NCI-H2196 treated with DMSO at 0.1 percent for 48 hours (cell line): ENCODE measurements around the gene TBCD.

Experiments used
- DNase-seq: peaks from one replicate; lab custom pipeline; 2025; ENCODE audit not compliant: unreplicated experiment; lab: John Stamatoyannopoulos, UW

The TBCD gene

DNA sequence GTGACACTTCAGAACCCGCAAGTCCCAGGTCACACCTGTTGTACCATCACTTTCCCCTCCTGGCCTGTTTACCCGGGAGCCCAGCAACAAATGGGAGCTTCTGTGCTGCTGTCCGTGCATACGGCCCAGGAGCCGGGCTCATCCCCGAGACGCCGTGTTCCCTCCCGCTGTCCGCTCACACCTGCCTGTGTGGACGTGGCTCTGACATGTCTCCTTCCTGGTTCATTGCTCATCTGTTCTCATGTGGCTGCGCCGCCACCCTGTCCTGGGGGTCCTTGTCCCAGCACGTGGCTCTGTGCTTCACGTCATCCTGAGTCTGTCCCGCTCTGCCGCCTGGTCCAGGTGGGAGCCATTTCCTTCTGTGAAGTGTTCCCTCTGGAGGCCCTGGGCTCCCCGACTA, 37.9 kb downstream of the TBCD start:
- DNase-seq: no peak

DNA sequence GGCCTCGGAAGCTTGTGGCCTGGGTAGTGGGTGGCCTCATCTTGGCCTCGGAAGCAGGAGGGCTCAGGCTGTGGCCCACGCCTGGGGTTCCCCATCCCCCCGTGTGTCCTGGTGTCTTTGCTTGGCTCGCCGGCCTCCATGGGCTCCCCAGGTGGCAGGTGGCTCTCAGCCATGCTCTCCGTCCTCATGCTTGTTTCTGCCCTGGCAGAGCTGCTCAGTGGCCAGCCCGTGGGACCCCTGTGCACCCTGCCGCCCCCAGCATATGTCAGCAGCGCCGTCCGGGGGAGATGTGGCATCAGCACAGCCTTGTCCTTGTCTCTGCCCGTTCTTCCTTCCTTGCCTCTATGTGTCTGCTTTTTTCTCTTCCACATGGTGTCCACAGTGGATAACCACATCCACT, 38.5 kb downstream of the TBCD start:
- no peak for DNase-seq

DNA sequence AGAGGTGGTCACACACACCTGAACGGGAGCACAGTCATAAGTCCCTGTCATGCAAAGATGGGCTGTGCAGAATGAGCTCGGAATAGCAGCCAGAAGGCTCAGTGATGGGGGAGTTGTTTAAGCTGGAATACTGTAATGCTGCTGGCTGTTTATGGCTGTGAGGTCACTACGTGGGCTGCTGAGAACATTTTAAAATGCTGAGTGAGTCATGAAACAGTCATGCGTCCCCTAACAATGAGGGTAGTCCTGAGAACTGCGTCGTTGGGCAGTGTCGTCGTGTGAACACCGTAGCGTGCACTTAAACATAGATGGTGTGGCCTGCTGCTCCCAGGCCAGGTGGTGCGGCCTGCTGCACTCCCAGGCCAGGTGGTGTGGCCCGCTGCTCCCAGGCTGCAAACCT, 39.7 kb downstream of the TBCD start:
- DNase-seq: no peak

DNA sequence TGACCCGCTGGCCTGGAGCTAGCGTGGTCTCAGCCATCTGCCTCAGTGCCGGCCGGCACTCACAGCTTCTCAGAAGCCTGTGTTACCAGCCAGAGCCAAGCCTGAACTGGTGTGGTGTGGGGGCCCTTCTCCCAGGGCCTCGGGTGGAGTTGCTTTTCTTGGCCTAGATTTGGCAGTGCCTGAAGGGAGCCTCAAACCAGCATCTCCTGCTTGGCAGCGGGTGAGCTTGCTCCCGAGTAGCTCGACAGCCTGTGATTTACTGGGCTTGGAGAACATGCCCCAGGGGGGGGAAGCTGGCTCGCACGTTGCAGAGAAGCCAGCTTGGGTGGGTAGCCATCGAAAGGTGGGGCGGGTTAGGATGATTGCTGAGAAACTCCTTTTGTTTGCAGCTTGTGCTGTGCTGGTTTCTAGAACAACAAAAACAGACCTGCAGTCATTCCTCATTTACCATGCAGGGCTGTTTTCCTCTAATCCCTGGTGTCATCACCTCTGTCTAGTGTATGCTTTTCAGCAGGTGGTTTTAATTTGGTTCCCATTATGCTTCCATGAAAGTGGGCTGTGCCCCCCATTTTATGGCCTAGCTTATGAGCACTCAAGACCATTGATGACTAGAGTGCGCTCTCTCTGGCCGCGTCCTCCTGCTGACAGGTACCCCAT, 42.2 kb downstream of the TBCD start:
- DNase-seq: no peak

DNA sequence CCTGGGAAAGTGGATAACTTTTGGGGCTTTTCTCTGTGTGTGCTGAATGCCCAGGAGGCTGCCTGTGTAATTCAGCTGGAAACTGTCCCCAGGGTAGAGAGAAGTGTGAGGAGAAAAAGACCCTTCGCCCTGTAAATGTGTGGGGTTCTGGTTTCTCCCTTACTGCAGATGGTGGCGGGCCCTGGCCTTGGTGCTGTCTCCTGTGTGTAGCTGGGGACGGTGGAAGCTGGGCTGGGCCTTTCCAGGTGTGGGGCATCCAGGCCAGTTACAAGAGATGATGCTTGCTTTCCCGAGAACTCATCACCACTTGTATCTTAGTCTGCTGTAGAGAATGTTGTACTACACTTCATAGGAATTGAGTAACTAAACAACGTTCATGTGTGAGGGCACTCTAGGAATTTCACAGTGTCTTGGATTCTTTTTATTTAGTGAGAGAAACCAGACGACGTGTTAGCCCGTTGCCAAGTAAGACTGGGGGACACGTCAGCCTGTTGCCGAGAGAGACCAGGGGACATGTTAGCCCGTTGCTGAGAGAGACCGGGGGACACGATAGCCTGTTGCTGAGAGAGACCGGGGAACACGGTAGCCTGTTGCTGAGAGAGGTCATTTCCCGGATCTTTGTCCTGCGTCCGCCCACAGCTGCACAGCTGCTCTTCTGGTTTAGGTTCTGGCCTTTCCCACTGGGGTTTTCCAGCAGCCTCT, 43.1 kb downstream of the TBCD start:
- no peak for DNase-seq

DNA sequence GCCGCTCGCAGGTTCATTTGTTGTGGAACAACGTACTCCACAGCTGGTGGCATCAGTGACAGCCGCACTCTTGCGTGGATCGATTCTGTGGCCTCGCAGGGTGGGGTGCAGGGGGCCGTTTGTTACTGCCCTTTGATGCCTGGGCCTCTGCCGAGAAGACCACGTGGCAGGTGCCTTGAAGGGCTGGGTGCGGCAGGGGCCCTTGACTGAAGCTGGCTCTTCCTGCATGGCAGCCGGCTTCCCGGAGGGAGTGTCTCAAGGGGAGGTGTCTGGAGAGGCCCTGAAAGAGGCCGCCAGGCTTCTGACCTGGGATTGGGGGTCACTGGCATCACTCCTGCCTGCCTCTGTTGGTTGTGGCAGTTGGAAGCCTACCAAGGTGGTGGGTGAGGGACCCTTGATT, 43.8 kb downstream of the TBCD start:
- no peak for DNase-seq

DNA sequence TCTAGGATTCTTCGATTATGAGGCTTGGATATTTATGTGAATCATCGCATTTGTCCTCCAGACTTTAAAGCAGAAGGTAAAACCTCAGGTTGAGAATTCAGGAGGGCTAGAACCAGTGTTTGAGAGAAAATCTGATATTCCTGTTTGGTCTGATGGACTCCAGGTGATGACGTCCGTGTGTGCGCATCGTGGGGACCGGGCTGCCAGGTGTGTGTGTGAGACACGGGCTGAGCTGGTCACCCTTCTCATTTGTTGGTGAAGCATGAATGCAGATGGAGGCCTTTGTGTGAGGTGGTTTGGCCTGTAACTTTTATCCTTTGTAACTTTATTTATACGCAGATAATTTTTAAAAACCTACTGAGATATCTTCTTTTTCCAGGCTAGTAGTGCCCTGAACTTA, 45.2 kb downstream of the TBCD start:
- no peak for DNase-seq

DNA sequence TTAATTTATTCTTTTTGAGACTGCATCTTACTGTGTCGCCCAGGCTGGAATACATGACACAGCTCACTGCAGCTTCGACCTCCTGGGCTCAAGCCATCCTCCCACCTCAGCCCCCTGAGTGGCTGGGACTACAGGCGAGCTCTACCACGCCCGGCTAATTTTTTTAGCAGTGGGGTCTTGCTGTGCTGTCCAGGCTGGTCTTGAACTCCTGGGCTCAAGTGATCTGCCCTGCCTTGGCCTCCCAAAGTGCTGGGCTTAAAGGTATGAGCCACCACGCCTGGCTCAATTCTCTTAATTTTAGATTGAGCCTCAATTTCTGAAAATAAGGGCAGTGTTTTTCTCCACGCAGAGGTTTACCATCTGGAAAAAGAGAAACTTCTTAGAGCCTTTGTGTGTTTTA, 46.9 kb downstream of the TBCD start:
- no peak for DNase-seq

DNA sequence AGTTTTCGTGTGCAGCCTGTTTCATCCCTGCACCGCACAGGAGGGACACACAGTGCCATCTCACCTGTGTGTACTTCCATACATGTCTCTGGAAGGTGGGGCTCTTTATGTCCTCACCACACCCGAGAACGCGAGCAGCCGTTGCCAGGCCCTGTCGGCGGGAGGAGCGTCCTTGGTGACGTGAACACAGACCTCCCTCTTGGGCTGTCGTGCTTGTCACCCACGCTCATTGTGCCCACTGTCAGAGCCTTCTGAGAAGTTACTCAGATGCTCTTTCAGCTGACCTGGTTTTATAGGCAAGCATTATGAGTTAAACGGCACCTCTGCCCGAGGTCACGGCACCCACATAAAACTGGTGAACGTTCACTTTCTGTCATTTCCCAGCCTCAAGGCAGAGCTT, 47.7 kb downstream of the TBCD start:
- DNase-seq: no peak

DNA sequence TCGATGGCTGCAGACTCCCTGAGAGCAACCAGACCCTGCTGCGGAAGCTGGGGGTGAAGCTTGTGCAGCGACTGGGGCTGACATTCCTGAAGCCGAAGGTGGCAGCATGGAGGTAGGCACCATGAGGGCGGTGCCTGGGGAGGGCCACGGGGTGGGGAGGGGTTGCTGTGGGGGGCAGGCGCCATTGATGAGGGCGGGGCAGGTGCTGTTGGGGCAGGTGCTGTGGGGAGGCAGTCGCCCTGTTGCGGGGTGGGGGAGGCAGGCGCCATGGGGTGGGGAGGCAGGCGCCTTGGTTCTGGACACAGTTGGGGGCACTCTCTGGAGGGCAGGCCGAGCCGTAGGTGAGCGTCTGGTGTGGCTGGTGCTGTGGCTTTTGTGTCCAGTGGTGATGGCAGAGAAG, 49.0 kb downstream of the TBCD start:
- no peak for DNase-seq

DNA sequence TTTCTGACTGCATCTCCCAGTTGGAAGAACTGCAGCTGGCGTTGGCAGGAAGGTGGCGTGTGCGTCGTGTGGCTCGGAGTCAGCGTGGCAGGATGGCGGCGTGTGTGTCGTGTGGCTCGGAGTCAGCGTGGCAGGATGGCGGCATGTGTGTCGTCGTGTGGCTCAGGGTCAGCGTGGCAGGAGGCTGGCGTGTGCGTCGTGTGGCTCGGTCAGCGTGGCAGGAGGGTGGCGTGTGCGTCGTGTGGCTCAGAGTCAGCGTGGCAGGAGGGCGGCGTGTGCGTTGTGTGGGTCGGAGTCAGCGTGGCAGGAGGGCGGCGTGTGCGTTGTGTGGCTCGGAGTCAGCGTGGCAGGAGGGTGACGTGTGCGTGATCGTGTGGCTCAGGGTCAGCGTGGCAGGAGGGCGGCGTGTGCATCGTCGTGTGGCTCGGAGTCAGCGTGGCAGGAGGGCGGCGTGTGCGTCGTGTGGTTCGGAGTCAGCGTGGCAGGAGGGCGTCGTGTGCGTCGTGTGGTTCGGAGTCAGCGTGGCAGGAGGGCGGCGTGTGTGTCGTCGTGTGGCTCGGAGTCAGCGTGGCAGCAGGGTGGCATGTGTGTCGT, 49.6 kb downstream of the TBCD start:
- DNase-seq: no peak

DNA sequence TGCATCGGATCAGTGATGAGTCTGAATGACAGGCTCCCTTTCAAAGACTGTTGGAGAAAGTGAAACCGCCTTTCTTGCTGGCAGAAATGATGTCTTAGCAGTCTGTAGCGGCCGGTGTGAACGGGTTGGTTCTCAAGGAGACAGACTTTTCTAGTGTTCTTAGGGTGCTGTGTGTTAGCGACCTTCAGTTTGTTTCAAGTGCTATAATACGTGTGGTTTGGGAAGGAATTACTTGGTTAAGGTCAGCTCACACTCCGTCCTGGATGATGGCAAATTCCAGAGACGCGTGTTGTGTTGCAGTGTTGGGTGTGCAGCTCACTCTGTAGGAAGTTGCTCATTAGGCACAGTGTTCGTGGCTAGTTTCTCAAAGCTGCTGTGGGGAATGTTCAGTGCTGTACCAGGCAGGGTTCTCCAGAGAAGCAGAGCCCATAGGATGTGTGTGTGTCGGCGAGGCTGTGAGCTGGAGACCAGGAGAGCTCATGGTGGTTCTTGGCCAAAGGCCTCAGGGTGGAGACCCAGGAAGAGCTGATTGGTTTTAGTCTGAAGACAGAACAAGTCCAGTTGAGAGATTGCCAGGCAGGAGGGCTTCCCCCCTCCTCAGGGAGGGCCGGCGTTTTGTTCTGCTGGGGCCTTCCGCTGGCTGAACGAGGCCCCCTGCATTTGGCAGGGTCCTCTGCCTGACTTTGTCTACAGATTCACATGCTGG, 50.4 kb downstream of the TBCD start:
- DNase-seq: no peak

DNA sequence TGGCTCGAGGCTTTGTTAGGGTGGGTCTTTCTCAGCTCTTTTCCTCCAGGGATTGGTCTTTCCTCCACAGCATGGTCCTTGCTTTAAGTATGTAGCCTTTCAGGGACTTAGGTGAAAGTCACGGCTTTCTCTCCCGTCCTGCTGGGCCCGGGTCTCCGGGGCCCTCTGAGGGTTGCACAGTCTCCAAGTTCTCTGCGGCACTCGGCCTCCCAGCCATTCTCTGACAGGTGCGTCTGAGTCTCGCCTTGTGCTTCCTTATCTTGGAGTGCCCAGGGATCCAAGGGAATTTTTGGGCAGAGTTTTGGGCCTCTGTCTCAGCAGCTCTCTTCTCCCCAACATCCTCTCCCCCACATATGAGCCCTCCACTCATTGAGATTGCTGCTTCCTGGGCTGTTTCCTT, 51.3 kb downstream of the TBCD start:
- no peak for DNase-seq

DNA sequence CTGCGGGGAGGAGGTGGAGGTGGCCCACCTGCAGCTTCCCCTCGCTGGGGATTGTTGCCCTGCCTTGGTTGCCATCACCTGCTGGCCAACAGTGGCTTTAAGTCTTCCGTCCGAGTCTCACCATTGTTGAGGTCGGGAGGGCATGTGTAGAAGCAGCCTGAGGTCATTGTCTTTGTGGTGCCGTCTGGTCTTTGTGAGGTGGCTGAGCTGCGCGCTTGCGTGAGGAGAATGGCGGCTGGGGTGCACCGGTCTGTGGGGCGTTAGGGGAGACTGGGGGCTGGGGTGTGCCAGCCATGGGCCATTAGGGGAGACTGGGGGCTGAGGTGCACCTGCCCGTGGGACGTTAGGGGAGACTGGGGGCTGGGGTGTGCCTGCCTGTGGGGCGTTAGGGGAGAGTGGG, 51.7 kb downstream of the TBCD start:
- DNase-seq: no peak

DNA sequence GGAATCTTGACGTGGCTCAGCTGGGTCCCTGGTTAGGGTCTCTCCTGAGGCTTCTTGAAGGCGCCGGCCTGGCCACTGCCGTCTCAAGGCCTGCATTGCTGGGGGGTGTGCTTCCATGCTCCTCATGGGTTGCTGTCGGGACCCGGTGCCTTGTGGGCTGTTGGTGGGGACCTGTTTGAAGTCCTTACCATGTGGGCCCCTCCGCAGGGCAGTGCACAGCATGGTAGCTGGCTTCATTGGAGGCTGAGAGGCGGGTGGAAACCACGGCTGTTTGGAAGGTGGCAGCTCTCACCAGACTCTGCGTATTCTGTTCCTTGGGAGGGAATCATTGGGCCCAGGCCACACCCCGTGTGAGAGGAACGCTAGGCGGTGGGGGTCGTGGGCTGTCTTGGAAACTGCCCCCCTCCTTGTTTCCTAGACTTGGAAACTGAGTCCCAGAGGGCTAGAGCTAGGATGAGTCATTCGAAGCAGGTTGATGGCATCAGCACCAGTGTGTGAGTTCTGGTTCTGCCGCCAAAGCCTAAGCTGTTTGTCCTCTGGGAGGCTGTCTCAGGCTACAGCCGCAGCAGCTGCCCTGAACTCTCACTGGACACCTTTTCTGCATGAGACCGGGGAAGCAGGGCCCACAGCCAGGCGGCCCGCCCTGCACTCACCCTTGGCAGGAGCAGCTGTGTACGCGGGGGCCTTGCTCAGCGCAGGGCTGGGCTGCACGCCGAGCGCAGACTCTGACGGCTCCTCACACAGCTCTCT, 52.8 kb downstream of the TBCD start:
- peak; percentile 71 for DNase-seq

DNA sequence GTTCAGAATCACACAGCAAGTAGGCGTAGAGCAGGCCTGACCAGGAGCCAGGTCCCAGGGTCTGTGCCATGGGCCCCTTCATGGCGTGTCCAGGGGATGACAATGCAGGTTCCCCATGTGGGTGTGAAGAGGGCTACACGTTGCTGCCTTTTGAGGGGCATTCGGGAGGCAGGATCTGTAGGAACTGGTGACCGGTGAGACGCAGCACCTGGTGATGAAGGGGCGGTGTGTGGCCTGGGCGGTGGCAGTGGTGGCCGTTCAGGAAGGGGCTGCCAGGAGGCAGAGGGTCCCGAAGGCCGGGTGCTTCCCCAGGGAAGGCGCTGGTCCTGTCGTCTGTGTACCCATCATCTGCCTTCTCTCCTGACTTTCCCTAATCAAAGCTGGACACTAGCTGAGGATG, 53.4 kb downstream of the TBCD start:
- no peak for DNase-seq

DNA sequence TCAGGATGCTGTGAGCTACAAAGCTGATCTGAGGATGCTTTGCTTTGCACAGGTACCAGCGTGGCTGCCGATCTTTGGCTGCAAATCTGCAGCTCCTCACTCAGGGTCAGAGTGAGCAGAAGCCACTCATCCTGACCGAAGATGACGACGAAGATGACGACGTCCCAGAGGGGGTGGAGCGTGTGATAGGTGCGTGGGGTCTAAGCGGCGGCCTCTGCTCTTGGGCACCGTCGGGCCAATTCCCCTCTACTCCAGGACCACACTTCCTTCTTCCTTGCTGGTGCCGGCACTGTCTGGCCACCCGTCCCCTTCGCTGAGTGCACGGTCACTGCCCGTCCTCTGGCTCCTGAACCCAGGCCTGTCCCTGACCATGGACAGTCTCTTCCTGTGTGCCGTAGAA, 54.0 kb downstream of the TBCD start:
- DNase-seq: no peak

DNA sequence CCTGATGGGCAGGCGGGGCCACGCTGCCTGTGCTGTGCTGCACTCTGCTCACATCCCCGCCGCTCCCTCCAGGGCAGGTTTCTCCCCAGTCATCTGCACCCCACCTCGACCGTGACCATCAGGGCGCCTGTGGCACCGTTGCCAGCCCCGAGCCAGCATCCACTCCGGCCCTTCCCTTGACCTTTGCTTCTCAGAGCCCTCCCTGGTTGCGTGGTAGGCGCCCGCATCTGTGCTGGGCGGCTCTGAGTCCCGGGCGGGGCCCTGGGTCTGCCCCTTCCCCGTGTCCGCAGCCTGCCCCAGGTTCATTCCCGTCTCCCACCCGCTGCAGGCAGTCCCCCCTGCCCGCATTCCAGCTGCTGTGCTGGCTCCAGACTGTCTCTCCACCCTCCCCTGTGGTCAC, 54.8 kb downstream of the TBCD start:
- DNase-seq: no peak

DNA sequence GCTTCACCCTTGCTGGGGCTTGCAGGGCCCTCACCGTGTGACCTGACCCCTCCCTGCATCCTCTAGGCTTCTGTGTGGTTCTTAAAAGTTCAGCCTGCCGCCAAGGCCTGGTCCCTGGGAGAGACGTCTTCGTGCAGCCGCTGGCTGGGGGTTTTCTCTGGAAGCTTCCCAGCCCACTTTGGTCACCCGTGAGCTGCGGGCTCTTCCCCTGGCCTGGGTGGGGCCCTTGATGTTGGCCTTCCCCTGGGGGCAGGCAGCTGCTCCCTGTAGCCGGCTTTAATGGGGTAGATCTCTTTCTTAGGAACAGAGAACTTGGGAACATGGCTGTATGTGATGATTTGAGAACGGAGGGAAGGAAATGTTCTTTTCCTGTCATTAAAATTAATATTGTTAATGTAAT, 55.2 kb downstream of the TBCD start:
- no peak for DNase-seq

DNA sequence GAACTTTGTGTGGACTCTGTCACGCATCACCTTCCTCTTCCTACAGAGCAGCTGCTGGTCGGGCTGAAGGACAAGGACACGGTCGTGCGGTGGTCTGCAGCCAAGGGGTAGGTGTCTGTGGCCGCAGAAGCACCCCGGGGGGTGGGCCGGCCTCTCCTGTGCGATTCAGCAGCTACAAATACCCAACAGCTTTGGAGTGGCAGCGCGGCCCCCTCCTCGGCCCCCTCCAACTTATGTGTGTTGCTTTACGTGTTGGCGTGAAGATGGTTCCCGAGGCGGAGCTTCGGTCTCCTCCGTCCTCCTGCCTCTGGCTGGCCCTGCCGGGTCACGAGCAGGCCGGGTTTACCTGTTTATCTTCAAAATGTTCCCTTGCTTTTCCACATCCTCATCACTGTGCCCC, 55.7 kb downstream of the TBCD start:
- DNase-seq: no peak

DNA sequence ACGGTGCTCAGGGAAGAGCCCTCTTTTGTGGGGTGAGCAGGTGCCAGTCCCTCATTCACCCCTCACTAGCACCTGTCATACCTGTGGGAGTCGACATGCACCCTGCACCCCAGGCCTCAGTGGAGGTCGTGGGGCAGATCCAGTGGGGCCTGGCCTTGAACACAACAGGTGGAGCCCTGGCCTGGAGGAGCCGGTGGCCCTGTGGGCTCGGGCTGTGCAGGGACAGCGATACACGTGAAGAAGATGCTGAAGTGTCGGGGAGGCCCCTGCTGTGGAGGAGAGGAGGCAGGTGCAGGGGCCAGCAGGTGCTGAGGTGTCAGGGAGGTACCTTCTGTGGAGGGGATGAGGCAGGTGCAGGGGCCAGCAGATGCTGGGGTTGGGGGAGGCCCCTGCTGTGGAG, 56.1 kb downstream of the TBCD start:
- DNase-seq: no peak
